Ovary (tissue), 3 donors: ENCODE data around the gene KRT86.

ENCODE experiments used
- EP300 ChIP-seq: sonication (generic); formaldehyde crosslinking; IDR thresholded peaks from one replicate; pipeline ENCODE4 v1.6.1; 2017; ENCODE audit warnings: antibody characterized with exemption
- TF ChIP-seq, protein P1 (sequence below), 3 donors: fragments of 450-650 bp in 2 of 3; fragments of 200-600 bp in 1 of 3; IDR thresholded peaks; one replicate each; pipeline versions ENCODE4 v1.5.1 to v1.8.0; 2016 to 2022; ENCODE audit warnings: antibody characterized with exemption in 3 of 3, mild to moderate bottlenecking in 1 of 3
- donor health status: DM: no; HTN: no; CAD: no.

DNA sequence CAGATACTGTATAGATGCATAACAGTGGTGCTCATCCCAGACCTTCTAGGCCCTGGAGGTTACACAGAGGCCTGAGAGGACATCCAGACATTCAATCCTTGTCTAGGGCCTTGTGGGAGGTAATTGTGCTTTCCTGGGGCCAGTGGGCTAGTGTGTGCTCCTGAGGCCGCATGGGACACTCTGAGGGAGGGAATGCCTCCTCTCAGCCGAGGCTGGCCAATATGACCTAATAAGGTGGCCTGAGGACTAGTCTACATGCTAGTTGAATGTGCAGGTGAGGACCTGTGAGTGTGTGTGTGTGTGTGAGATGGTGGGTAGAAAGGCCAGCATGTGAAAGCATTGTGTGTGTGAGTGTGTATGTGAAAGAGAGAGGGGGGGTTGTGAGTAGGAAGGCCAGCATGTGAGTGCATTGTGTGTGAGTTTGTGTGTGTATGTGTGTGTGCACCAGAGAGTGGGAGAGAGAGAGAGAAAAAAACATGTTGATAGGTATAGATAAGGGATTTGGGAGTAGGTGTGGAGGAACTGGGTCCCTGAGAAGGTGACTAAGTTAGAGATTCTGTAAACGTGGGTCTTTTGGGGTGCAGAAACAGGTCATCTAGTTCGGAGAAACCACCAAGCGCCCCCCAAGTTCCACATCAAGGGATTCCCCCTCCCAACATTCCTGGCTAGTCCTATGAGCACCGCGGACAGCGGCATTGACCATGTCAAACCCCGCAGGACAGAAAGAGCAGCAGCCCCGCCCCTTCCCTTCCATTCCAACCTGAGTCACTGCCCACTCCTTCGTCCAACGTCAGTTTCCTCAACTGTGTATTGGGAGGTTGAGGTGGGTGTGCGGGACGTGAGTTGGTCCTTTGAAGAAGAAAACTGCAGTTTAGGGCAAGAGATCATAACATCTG, 26.6 kb downstream of the KRT86 start:
- no peak for TF ChIP-seq EP300
- TF ChIP-seq, protein P1, sequence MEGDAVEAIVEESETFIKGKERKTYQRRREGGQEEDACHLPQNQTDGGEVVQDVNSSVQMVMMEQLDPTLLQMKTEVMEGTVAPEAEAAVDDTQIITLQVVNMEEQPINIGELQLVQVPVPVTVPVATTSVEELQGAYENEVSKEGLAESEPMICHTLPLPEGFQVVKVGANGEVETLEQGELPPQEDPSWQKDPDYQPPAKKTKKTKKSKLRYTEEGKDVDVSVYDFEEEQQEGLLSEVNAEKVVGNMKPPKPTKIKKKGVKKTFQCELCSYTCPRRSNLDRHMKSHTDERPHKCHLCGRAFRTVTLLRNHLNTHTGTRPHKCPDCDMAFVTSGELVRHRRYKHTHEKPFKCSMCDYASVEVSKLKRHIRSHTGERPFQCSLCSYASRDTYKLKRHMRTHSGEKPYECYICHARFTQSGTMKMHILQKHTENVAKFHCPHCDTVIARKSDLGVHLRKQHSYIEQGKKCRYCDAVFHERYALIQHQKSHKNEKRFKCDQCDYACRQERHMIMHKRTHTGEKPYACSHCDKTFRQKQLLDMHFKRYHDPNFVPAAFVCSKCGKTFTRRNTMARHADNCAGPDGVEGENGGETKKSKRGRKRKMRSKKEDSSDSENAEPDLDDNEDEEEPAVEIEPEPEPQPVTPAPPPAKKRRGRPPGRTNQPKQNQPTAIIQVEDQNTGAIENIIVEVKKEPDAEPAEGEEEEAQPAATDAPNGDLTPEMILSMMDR (IDR thresholded peaks at IDR 0.05), result no peak
